GM19467 (cell line): ENCODE measurements around the gene RANBP3L.
"Not testable (repeated sequence)": the region's sequence is repeated elsewhere in the genome, so short reads cannot be mapped to it uniquely, and the experiment has no call there.

Experiments used
- ATAC-seq: cut with Tn5 transposase; IDR thresholded peaks from one replicate; pipeline ENCODE4 v1.9.1; 2021; ENCODE audit warnings: mild to moderate bottlenecking, moderate library complexity; ENCODE audit not compliant: unreplicated experiment

The RANBP3L gene

DNA sequence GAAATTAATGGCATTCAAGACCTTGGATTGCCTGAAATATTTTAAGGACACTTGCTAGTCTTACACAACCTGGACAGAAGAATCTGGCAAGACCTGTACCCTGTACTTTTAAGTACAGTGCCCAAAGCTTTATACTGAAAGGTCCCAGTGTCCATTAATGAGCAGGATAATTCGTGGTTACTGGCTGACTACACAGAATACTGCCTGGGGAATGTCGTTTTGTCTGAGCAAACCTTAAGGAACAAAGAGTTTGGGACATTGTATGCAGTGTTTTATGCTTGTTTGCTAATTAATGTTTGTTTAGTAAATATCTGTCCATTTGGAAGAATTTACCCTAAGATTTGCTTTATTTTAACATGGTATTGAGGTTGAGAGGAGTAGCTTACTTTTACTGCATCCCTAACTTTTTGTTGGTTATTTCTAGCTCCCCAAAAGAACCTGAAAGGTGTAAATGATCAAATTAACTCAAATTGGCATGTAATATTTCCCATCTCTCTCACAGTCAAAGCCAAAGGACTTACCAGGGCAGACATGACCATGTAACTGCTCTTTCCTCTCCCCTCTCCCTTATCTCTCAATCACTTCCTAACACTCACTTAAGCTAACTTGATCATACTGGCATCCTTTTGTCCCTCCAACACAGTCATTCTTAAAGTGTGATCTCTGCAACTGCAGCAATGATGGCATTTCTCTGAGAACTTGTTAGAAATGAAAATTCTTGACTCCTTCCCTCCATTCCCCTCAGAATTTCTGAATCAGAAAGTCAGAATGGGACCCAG lies 15.7 kb downstream of the RANBP3L start:
- ATAC-seq, result no peak

DNA sequence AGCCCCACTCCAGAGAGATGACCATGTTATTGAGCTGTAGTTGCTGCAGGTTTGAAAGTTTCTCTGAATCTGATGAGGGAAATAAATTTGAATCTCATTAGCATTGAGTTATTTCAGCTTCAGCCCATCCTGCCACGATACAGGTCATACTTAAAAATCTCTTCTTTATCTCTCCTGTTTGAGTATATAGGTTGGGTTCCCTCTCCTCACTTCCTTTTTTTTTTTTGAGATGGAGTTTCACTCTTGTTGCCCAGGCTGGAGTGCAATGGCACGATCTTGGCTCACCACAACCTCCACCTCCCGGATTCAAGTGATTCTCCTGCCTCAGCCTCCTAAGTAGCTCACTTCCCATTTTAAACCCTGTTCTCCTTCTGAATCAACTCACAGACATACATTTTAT lies 17.9 kb downstream of the RANBP3L start:
- ATAC-seq, result not testable (repeated sequence)

DNA sequence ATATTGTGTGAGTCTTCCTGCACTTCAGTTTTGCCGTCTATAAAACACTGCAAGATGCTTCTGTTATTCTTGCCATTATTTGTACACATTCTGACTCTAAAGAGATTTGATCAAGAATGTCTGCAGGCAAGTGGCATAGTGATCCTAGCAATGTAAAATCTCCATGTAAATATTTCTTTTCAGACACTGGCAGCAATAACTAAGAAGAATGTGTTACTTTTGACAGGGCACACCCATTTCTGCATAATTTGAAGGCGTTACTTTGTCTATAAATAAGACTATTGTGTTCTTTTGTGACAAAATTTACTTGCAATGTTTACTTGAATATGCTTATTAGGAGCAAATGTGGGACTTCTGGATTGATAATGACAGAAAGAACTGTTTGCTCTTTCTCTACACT lies 20.1 kb downstream of the RANBP3L start:
- no peak for ATAC-seq

DNA sequence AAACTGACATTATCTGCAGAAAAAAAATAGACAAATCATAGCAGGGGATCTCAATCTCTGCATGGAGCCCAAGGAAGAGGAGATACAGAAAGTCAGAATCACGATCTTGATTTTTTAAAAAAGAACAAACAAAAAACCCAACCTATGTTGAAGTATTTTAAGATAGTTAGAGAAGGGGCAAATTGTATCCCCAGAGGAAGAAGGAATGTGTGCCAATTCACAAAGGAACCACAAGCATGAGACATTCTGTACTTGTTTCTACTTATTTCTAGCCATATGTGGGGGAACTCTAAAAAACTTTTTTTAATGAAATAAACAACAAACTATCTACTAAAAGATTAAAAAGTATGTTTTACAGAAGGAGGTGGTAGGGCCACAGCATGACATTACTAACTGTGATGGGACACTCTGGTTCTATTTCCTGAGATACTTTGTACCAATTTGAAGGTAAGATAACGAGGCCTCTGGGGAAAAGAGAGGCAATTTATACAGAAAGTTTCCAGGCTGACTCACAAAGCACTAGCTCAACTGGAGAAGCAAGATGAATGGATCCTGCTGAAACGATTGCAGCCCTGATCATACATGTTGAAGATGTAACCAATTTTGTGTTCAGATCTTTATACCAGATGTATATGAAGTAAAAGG lies 22.5 kb downstream of the RANBP3L start:
- ATAC-seq, result no peak

DNA sequence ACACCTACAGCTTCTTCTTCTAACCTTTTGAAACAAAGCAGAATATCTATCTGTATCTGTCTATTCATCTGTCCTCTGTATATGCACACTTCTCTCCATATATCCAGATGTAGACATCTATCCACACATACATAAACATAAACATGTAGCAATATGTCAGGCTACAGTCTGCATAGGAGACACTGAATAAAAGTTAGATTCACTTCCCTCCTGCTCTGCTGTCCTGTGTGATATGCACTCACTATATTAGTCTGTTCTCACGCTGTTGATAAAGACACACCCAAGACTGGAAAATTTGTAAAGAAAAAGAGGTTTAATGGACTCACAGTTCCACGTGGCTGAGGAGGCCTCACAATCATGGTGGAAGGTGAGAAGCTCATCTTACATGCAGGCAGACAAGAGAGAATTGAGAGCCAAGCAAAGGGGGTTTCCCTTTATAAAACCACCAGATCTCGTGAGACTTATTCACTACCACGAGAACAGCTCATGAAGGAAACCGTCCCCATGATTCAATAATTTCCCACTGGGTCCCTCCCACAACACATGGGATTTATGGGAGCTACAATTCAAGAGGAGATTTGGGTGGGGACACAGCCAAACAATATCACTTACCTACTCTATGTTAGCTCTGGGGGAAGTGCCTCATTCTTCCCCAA lies 24.1 kb downstream of the RANBP3L start:
- no peak for ATAC-seq

DNA sequence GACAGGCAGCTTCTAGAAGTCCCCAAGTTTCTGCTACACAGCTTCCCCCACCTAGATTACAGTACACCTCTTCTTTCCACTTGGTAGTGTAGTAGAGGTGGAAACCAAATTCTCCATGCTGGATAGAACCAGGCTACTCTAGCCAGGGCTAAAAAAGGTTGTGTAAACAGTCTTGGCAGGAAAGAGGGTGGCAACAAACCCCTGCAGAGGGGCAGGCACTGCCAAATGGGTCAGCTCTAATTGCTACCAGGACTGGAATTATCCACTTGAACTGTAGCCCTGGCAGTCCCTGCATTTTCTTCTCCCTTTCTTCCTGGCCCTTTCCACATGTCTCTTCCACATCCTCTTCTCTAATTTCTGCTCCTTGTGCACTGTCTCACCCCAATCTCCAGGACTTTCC lies 24.8 kb downstream of the RANBP3L start:
- no peak for ATAC-seq

DNA sequence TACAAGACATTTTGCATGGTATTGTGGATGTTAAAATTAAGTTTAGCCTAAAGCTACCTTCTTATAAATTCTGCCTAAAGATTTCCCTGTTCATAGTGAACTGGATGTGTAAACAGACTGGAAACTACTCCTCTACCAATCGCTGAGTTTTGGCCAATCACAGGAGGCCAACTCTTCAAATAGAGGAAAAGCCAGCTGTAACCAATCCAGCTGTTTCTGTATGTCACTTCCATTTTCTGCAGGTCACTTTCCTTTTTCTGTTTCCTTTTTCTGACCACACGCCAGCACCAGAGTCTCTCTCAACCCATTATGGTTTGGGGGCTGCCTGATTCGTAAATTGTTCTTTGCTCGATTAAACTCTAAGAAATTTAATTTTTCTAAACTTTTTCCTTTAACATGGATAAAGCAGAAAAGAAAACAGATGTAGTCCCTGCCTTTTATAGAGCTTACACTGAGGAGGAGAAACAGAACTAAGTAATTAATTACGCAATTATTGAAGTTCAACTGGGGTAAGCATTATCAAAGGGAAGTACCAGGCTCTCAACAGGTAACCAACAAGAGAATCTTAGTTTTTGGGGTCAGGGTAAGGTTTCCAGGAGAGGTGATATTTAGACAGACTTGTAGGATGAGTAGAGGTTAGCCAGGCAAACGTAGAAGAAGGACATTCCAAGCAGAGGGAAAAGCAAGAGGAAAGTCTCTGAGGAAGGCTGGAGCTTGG lies 27.7 kb downstream of the RANBP3L start:
- ATAC-seq, result no peak

DNA sequence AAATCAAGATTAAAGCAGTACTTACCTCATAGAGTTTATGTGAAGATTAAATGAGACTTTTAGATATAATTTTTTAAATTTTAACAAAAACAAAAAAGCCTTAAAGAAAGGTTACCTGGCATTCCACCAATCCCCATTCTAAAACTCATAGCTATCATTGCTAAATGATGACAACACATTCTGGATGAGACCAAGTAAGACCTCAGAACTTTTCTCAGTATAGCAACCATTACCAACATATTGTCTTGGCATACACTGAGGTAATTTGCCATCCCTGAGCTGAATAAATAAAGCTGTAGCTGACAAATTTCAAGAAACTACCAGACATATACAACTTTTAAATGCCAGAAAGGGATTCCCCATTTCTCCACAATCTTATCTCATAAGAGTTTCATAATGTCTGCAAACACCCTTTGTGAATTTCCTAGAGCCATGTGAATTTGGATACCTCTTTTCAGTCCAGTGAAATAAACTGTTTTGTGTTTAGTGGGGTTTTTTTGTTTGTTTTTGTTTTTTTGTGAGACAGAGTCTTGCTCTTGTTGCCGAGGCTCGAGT lies 29.5 kb downstream of the RANBP3L start:
- ATAC-seq, result no peak

DNA sequence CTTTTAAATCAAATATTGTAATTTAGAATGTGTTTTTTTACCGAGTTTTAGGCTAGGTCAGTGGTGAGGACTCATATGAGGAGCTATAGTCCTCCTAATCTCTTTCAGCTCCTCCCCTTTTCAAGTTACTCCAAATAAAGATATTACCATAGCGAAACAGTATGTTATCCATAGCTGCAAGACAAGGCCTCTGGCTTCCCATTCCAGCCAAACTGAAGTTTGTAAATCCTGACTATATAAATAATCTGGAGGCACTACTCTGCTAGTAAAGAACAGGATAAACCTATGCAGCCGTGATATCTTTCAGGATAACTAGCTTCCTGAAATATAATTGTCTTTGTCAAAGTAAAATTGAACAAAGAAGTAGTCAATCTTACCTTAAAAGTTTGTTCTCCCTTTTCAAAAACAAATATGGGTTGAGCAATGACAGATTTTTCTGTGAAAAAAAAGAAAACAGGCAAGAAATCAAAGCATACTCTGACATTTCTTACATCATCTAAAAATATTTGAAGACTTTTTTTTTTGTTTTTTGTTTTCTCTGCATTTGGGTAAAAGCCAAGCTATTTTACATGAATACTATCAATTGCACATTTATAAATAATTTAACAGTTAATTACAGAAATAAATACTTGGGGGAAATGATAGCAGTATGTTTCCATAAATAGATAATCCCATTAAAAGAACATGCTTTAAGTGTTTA lies 30.7 kb downstream of the RANBP3L start:
- no peak for ATAC-seq

DNA sequence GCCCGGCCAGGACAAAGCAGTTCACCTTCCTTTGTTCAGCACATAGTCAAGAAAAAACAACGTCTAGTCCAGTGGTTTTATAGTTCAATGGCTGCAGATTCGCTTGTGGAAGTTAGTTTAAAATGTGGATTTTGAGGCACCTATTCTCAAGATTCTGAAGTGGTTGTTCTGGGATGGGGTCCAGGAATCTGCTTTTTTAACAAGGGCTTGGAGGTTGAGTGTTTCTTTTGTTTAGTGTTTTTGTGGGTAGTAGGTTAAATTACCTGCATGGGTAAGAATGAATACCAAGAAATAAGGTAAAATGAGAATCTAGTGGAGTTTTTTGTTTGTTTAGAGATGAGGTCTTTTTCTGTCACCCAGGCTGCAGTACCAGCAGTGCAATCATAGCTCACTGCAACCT lies 31.5 kb downstream of the RANBP3L start:
- ATAC-seq, result no peak

DNA sequence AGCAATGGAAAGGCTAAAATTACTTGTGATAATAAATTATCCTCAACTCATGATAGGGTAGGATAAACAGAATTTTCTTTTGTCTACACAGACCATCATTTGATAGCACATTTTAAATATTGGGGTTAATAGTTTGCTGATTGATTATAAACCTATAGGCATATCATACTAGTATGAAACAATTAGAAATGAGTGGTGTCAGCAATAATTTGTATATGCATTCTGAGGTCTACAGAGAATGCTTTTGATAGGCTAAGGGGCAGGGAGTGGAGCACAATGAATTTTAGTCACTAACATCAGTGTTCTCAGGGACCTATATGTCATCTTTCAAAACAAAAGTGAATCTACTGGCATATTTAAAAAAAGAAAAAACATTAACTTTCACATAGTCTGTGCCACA lies 32.2 kb downstream of the RANBP3L start:
- no peak for ATAC-seq

DNA sequence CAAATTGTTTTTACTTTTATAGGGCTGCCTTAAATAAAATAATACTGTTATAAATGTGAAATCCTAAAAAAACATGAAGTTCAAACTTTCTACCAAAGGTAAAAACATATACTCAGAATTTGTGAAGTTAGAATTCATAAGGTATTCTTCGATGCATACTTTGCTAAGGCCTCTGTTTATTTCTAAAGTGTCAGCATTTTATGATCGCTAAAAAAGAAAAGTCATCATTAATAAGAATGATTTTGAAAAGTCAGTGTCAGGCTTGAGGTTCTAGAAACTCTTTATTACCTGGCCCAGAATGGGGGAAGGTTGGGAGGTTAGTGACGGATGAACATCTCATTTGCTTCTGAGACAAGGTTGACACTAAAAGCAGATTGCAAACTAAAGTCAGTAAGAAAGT lies 33.8 kb downstream of the RANBP3L start:
- ATAC-seq, result no peak

DNA sequence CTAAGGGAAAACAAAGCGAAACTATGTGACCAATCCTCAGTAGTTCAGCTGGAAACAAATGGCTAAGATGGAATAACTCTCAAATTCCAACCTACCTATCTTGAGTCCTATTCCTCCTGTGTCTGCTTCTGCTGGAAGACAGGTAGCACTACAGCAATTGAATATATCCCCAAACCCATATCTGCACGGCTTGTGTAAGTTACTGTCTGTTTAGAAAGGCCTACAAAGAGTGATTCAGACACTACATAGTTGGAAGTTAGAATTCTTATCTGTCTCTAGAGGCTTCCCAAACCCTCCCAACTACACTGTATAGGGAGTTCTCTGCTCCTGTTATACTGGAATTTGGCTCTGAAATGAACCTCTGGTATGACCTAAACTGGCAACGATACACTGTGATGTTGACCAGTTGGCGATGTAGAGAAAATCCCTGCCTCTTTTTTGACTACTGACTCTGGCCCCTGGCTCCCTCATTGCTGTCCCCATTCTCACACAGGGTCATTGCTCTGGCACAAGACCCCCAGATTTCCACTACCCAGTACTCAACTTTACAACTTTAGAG lies 37.4 kb downstream of the RANBP3L start:
- ATAC-seq, result no peak

DNA sequence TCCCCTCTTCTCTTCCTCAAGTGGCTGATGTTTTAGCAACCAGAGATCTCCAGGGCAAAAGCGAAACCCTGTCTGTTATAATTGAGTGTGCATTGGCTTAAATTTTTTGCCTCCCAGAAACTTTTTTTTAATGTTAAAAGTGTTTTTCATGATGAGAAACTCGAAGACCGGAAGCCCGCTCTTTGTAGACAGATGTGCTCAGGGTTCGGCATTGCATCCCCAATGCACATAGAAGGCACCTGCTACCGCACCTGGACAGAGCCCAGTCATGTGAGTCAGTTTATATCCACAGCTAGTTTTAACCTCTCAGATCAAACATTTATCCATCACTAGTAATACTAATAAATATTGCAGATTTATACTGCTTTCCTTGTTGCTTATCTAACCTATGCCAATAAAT lies 40.5 kb downstream of the RANBP3L start:
- no peak for ATAC-seq

DNA sequence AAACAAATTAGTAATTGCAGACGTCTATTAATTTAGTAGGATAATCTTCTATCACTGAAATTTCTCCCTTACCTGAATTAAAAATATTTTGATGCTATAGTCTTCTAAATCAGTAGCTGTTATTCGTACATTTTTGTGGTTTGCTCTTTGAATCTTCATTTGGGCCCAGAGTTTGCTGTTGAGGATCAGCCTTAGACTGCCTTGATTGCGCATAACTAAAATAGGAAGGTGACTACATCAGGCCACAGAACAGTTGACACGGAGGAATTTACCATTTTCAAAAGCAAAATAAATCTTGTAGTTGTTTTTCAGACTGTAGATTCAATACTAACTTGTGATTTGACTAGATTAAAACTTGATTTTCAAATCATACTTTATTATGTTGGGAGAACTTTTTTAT lies 48.1 kb downstream of the RANBP3L start:
- ATAC-seq, result no peak

DNA sequence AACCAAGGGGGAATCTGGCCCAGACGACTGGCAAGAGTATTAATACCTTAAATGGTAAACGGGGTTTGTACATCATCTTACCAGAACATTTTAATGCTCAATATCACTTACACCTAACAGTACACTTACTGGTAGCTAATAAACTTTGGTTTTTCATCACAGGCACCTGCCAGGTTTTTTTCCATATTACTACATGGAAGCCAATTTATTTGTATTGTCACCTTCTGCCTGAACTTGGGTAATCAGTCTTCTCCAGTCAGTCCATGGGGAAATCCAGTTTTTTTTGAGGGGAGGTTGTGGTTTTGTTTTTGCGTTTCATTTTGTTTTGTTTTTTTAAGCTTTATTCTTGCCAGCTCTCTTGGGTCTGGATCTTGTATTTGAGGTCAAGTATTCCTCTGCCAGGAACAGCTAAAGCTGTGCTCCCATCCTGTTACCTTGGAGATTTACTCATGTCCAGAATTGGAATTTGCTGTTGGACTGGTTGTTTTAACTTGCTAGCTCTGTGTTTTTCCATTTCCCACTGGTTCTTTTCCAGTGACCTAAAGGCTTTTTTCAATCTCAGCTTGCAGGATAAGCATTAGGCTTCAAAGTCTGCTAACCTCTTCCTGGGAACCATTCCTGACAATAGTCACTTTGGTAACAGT lies 48.9 kb downstream of the RANBP3L start:
- no peak for ATAC-seq

DNA sequence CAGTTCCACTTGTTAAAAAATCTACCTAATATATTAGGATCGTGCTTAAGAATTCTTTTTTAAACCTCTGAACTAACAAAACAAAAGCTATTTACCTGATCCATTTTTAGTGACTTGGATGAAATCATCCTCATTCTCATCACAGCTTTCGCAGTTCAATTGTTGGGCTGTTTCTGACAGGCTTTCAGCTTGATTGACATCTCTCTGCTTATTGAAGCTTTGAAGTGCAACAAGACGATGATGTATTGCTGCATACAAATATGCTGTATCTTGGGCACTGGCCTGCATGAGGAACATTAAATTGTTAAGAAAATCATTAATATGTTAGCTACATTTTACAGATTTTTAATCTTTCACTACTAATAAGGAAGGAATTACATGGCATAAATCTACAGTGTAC lies 50.5 kb downstream of the RANBP3L start:
- ATAC-seq, result no peak

DNA sequence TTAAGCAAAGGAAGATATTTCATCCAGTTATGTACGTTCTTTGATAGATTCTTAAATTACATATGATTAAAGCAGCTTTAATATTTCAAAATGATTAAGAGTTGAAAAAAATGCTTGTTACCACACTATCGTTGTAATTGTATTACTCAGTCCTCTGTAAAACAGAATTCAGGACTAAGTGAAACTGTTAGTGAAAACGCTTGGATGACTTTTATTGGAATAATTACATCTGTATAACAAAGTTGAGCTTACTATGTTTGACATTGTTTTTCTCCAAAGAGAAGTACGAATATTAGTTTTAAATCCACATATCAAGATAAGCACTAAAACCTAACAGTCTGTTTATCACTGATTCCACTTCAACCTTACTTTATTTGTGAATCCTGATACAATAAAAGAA lies 51.3 kb downstream of the RANBP3L start:
- no peak for ATAC-seq

DNA sequence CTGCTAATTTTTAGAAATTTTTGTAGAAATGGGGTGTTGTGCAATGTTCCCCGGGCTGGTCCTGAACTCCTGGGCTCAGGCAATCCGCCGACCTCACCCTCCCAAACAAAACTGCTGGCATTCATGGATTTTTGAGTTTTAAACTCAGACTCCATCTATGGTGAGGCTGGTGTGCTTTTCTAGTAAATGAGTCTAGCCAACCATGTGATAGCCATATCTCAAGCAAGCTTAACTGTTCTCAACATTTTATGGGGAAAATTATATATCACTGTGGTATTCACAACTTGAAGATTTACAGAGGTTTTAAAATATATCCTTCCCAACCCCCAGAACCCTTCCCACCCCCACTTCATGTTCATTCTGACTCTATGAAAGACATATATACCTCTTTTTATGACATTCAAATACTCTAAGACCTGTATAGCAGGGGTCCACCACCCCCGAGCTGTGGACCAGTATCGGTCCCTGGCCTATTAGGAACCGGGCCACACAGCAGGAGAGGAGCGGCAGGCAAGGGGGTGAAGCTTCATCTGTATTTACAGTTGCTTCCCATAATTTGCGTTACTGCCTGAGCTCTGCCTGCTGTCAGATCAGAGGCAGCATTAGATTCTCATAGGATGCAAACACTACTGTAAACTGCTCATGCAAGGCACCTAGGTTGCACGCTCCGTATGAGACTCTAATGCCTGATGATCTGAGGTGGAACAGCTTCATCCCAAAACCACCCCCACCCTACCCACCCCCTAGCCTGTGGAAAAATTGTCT lies 55.5 kb downstream of the RANBP3L start:
- no peak for ATAC-seq
